ENCODE measurements around the gene CRYBB1. TPM values are rescaled to one million over a fixed set of nuclear protein-coding genes. Genes with fewer than 3 reads are reported as not detected.

Gene CRYBB1
- total and polyA plus RNA-seq, 4 donors = 0.14 to 1.1 (median 0.45) TPM

DNA sequence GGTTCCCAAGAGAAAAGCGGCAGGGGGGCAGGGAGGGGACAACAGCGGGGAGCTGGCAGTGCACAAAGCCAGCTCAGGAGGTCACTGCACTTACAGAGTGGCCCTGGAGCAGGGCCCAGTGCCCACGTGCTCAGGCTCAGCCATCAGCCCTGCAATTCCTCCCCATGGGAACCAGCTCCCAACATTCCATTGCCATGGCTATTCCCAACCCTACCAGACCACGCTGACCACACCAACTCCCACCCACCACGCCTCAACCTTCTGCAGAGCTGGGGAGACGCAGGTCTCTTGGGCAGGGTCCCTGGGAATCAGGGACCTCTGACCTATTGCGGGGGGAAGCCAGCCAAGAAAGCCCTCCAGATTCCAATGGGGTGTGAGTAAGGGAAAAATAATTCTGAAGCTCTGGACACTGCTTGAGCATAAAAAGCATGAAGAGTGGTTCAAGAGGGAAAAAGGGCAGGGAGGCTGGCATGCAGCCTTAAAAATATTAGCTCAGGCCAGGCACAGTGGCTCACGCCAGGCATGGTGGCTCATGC is 67.3 kb downstream of the CRYBB1 start:
- WGBS, 2 donors = 51 to 74% methylated on average over 8 of the region's 8 CpGs
- TF ChIP-seq, protein P1, sequence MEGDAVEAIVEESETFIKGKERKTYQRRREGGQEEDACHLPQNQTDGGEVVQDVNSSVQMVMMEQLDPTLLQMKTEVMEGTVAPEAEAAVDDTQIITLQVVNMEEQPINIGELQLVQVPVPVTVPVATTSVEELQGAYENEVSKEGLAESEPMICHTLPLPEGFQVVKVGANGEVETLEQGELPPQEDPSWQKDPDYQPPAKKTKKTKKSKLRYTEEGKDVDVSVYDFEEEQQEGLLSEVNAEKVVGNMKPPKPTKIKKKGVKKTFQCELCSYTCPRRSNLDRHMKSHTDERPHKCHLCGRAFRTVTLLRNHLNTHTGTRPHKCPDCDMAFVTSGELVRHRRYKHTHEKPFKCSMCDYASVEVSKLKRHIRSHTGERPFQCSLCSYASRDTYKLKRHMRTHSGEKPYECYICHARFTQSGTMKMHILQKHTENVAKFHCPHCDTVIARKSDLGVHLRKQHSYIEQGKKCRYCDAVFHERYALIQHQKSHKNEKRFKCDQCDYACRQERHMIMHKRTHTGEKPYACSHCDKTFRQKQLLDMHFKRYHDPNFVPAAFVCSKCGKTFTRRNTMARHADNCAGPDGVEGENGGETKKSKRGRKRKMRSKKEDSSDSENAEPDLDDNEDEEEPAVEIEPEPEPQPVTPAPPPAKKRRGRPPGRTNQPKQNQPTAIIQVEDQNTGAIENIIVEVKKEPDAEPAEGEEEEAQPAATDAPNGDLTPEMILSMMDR (IDR thresholded peaks at IDR 0.05; ENCODE audit: control extremely low read depth, extremely low read depth) = no peak
- H3K27me3 ChIP-seq (ENCODE audit: control insufficient read depth in 3 of 3, insufficient read depth in 3 of 3, low read length in 2 of 3) = no peaks in the 10 kb centered on the region
- peaks cover 0 to 4% (median 0%) of the 10 kb centered on the region in 4 donors for H3K36me3 ChIP-seq (ENCODE audit: control insufficient read depth in 4 of 4, insufficient read depth in 4 of 4, low read length in 4 of 4)
- H3K4me3 ChIP-seq = no peak overlapping the region
- H3K9me3 ChIP-seq (ENCODE audit: control insufficient read depth in 4 of 4, insufficient read depth in 3 of 4, low read length in 3 of 4) = no peaks in the 10 kb centered on the region
- peak overlapping the region; percentile 48 to 72 for H3K27ac ChIP-seq (ENCODE audit: low read depth in 1 of 2, low read length in 1 of 2)
- ATAC-seq (ENCODE audit: insufficient read depth, low FRiP score) (peak; percentile 55), DNase-seq (peak; percentile 51 to 76 (median 63))
- H3K9ac ChIP-seq (ENCODE audit: insufficient read depth in 1 of 2, low read length in 2 of 2) = peak overlapping the region in 1 of 2 donors; percentile 32
- H3K4me1 ChIP-seq (ENCODE audit: control insufficient read depth in 5 of 5, insufficient read depth in 5 of 5, low read length in 5 of 5) = peaks cover 6 to 16% (median 10%) of the 10 kb centered on the region in 5 donors

DNA sequence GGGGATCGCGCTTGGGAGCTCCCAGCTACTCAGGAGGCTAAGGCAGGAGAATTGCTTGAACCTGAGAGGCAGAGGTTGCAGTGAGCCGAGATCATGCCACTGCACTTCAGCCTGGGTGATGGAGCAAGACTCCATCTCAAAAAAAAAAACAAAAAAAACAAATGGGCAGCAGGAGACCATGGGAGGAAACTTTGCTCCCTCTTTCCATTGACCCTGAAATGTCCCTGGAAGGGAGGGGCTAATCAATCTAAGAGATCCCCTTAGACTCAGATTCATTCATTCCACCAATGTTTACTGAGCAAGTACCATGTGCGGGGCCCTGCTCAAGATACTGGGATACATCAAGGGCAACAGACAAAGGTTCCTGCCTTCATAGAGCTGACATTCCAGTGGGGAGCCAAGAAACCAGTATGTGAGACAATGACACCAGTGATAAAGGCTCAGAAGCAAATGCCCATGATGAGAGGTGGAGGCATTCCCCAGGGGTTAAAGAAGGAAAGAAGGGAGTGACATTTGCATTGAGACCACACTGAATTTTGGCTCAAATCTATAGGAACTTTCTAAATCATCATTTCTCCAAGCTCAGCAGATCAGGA is 67.8 kb downstream of the CRYBB1 start:
- 91 to 98% methylated on average over 4 of the region's 4 CpGs for WGBS, 2 donors
- Histone ChIP-seq H3K27me3 (ENCODE audit: control insufficient read depth in 3 of 3, insufficient read depth in 3 of 3, low read length in 2 of 3) (no peaks in the 10 kb centered on the region), H3K9ac (ENCODE audit: insufficient read depth in 1 of 2, low read length in 2 of 2) (no peak overlapping the region), H3K27ac (ENCODE audit: low read depth in 1 of 2, low read length in 1 of 2) (peak overlapping the region; percentile 48 to 72), H3K36me3 (ENCODE audit: control insufficient read depth in 4 of 4, insufficient read depth in 4 of 4, low read length in 4 of 4) (peaks cover 0 to 4% (median 0%) of the 10 kb centered on the region in 4 donors), H3K4me1 (ENCODE audit: control insufficient read depth in 5 of 5, insufficient read depth in 5 of 5, low read length in 5 of 5) (peaks cover 6 to 13% (median 10%) of the 10 kb centered on the region in 5 donors), H3K4me3 (no peak overlapping the region), H3K9me3 (ENCODE audit: control insufficient read depth in 4 of 4, insufficient read depth in 3 of 4, low read length in 3 of 4) (no peaks in the 10 kb centered on the region)
- DNase-seq = no peak
- ATAC-seq (ENCODE audit: insufficient read depth, low FRiP score) = no peak
- TF ChIP-seq, protein P1 (IDR thresholded peaks at IDR 0.05; ENCODE audit: control extremely low read depth, extremely low read depth) = no peak

Small RNA genes within 50 kb of the gene (small RNA-seq; reads per million reads assigned to genes)
- gene MIR548J (ENCODE audit: low replicate concordance) (0.17 reads per million), gene RF01874 (ENCODE audit: low replicate concordance) (not detected)

Other genes starting within 250 kb of the CRYBB1 start
- 1 to 10 TPM in 1 of 2 donors, under 1 TPM in 1; 0.31 to 1.4 TPM for gene ASPHD2, start 188.8 kb downstream of the CRYBB1 start, total RNA-seq
- gene ASPHD2, start 188.8 kb downstream of the CRYBB1 start, polyA plus RNA-seq = 1 to 10 TPM in 1 of 2 donors, under 1 TPM in 1; 0.45 to 1.6 TPM
- gene HPS4, start 134.2 kb downstream of the CRYBB1 start, total RNA-seq = 10 to 100 TPM; 31.6 to 48.5 TPM
- 10 to 100 TPM; 14.0 to 15.1 TPM for gene HPS4, start 134.2 kb downstream of the CRYBB1 start, polyA plus RNA-seq
- gene SRRD, start 134.2 kb downstream of the CRYBB1 start, total RNA-seq = 10 to 100 TPM; 15.6 to 17.6 TPM
- 10 to 100 TPM in 1 of 2 donors, 1 to 10 TPM in 1; 8.5 to 11.8 TPM for gene SRRD, start 134.2 kb downstream of the CRYBB1 start, polyA plus RNA-seq
- gene TFIP11, start 105.6 kb downstream of the CRYBB1 start, total RNA-seq = 10 to 100 TPM; 25.5 to 37.2 TPM
- gene TFIP11, start 105.6 kb downstream of the CRYBB1 start, polyA plus RNA-seq = 10 to 100 TPM; 18.4 to 23.5 TPM
- 10 to 100 TPM; 47.6 to 72.3 TPM for gene TPST2, start 27.9 kb downstream of the CRYBB1 start, total RNA-seq
- gene TPST2, start 27.9 kb downstream of the CRYBB1 start, polyA plus RNA-seq = 10 to 100 TPM; 32.6 to 72.2 TPM
- gene CRYBA4, start 3.9 kb upstream of the CRYBB1 start, total RNA-seq = not detected
- under 1 TPM; 0.06 to 0.22 TPM for gene CRYBA4, start 3.9 kb upstream of the CRYBB1 start, polyA plus RNA-seq
- gene MIAT, start 39.6 kb upstream of the CRYBB1 start, total RNA-seq = 1 to 10 TPM; 4.6 to 5.0 TPM
- gene MIAT, start 39.6 kb upstream of the CRYBB1 start, polyA plus RNA-seq = 1 to 10 TPM; 1.7 to 5.4 TPM